Testis (tissue), 3 donors: Measurements from ENCODE around the gene TROAP. TPM values are rescaled to one million over a fixed set of nuclear protein-coding genes. Genes with fewer than 3 reads are reported as not detected.
A peak's percentile ranks its signal among the peaks of the same experiment; 100 is the strongest.
"Not testable (repeated sequence)": the region's sequence is repeated elsewhere in the genome, so short reads cannot be mapped to it uniquely, and the experiment has no call there.

Experiments
- DNase-seq: peaks from one replicate; pipeline ENCODE4 v3.0.0-alpha.2; 2019
- H3K27ac ChIP-seq, 2 donors: fragments of 200-600 bp; sonication (generic); one replicate each; pipeline ENCODE4 v1.5.1; 2019
- H3K27me3 ChIP-seq: fragments of 200-600 bp; sonication (generic); one replicate; pipeline ENCODE4 v1.5.1; 2019
- H3K36me3 ChIP-seq: fragments of 200-600 bp; sonication (generic); one replicate; pipeline ENCODE4 v1.5.1; 2017; ENCODE audit warnings: low read depth; ENCODE audit errors: missing control alignments
- H3K4me1 ChIP-seq: fragments of 200-600 bp; sonication (generic); one replicate; pipeline ENCODE4 v1.5.1; 2019
- H3K4me3 ChIP-seq, 2 donors: fragments of 200-600 bp; sonication (generic); one replicate each; pipeline ENCODE4 v1.5.1; 2017 to 2019
- H3K9me3 ChIP-seq: fragments of 200-600 bp; sonication (generic); one replicate; pipeline ENCODE4 v1.5.1; 2017
- CTCF ChIP-seq, 3 experiments: fragments of 450-650 bp in 2 of 3; fragments of 200-600 bp in 1 of 3; sonication (generic) in 1 of 3; IDR thresholded peaks; one replicate each; pipeline ENCODE4 v1.5.1; 2016 to 2019; ENCODE audit warnings: antibody characterized with exemption in 3 of 3, mild to moderate bottlenecking in 2 of 3, moderate library complexity in 1 of 3
- POLR2A ChIP-seq: fragments of 450-650 bp; IDR thresholded peaks from one replicate; pipeline ENCODE4 v1.6.1; 2017; ENCODE audit warnings: antibody characterized with exemption, mild to moderate bottlenecking, moderate library complexity
- WGBS, 2 donors: methylation state at CpG; one replicate each; pipeline ENCODE4 v1.1.5; 2018; 5-methylcytosine and 5-hydroxymethylcytosine counted together
- intact Hi-C: fragments of 100-400 bp; cut with DNase I; formaldehyde crosslinking; loops from one replicate; pipeline ENCODE4 v1.15.1; 2023; ENCODE audit warnings: low total_unique reads
- polyA plus RNA-seq: library from polyadenylated mRNA; stranded (reverse); fragments of 350-450 nt; fragmentation: Illumina TruSeq; extraction: RNeasy Lipid Tissue Mini Kit (QIAGEN cat#74804); gene quantifications from one replicate; pipeline ENCODE4 v1.2.3, GENCODE V29; 2014; ENCODE audit warnings: low read depth, low replicate concordance; ENCODE audit not compliant: insufficient read depth
- total RNA-seq, 2 donors: library from RNA; depleted of rRNA; stranded (reverse); fragments of >200 nt; gene quantifications; one replicate each; pipeline ENCODE4 v1.2.3, GENCODE V29; 2016

The TROAP gene
- total and polyA plus RNA-seq, 3 donors from 2014 or later, result 22.8 to 61.7 (median 36.1) TPM

GRCh38 chr12:49332891-49333371 is 9.9 kb downstream of the TROAP start:
- H3K36me3 ChIP-seq, result no peaks in the 10 kb centered on the region
- H3K9me3 ChIP-seq, result no peaks in the 10 kb centered on the region
- intact Hi-C loops, result loop anchor here (10.0 kb wide), 1 partner anchor 48 kb away; no protein-coding TSS in a partner anchor
- H3K4me1 ChIP-seq, result peaks cover 9% of the 10 kb centered on the region
- peak overlapping the region in 1 of 2 donors; percentile 21 for H3K4me3 ChIP-seq
- H3K27ac ChIP-seq, result no peak overlapping the region
- TF ChIP-seq CTCF (IDR thresholded peaks at IDR 0.05), result no peak
- no peak for TF ChIP-seq POLR2A
- no peak for DNase-seq
- 38 to 55% methylated on average over 9 to 40 of the region's 40 CpGs for WGBS, 2 donors
- H3K27me3 ChIP-seq, result peaks cover 3% of the 10 kb centered on the region

- H3K27me3 ChIP-seq, H3K4me1 ChIP-seq, H3K27ac ChIP-seq, H3K9me3 ChIP-seq, H3K36me3 ChIP-seq, DNase-seq, H3K4me3 ChIP-seq: not testable (repeated sequence)
- 64% methylated on average over 21 of the region's 21 CpGs for WGBS, 2 donors
- intact Hi-C loops, result loop anchor here (10.0 kb wide), 1 partner anchor 49 kb away; no protein-coding TSS in a partner anchor
These were observed 10.7 kb downstream of the TROAP start for GRCh38 chr12:49333778-49334177.

GRCh38 chr12:49334226-49334625 is 11.2 kb downstream of the TROAP start:
- Histone ChIP-seq H3K27me3 (peaks cover 3% of the 10 kb centered on the region), H3K36me3 (no peaks in the 10 kb centered on the region), H3K27ac (no peak overlapping the region), H3K4me1 (peaks cover 9% of the 10 kb centered on the region), H3K4me3 (no peak overlapping the region), H3K9me3 (no peaks in the 10 kb centered on the region)
- TF ChIP-seq POLR2A (no peak), CTCF (IDR thresholded peaks at IDR 0.05) (no peak)
- intact Hi-C loops, result loop anchor here (10.0 kb wide), 1 partner anchor 49 kb away; no protein-coding TSS in a partner anchor
- WGBS, 2 donors, result 67 to 82% methylated on average over 19 of the region's 19 CpGs
- DNase-seq, result no peak

GRCh38 chr12:49334681-49335080 is 11.6 kb downstream of the TROAP start:
- 69 to 71% methylated on average over 12 of the region's 12 CpGs for WGBS, 2 donors
- no peak for DNase-seq
- H3K27ac ChIP-seq, result no peak overlapping the region
- intact Hi-C loops, result loop anchor here (10.0 kb wide), 1 partner anchor 50 kb away; no protein-coding TSS in a partner anchor
- peaks cover 3% of the 10 kb centered on the region for H3K27me3 ChIP-seq
- H3K4me1 ChIP-seq, result peaks cover 9% of the 10 kb centered on the region
- no peak for TF ChIP-seq POLR2A
- no peak for TF ChIP-seq CTCF (IDR thresholded peaks at IDR 0.05)
- no peaks in the 10 kb centered on the region for H3K36me3 ChIP-seq
- H3K9me3 ChIP-seq, result no peaks in the 10 kb centered on the region
- H3K4me3 ChIP-seq, result no peak overlapping the region

- no peak for TF ChIP-seq POLR2A
- no peak for TF ChIP-seq CTCF (IDR thresholded peaks at IDR 0.05)
- DNase-seq, result no peak
- Histone ChIP-seq H3K36me3 (no peaks in the 10 kb centered on the region), H3K27me3 (peaks cover 3% of the 10 kb centered on the region), H3K9me3 (no peaks in the 10 kb centered on the region), H3K27ac (no peak overlapping the region), H3K4me1 (peaks cover 9% of the 10 kb centered on the region), H3K4me3 (peak overlapping the region in 1 of 2 donors; percentile 34)
- 66 to 73% methylated on average over 13 to 16 of the region's 16 CpGs for WGBS, 2 donors
- intact Hi-C loops, result loop anchor here (10.0 kb wide), 1 partner anchor 51 kb away; no protein-coding TSS in a partner anchor
These were observed 12.3 kb downstream of the TROAP start for GRCh38 chr12:49335118-49335954.
